A673 (cell line): ENCODE measurements around the gene AMDHD1.

ENCODE experiments used
- CTCF ChIP-seq: fragments of 300-800, 200-600 bp; sonication (generic); conservative IDR thresholded peaks from 2 replicates; pipeline ENCODE4 v1.5.1; 2017; ENCODE audit warnings: low read depth, mild to moderate bottlenecking, antibody characterized with exemption, low read length, moderate library complexity, mixed read lengths
- EZH2 ChIP-seq: fragments of 200-600 bp; sonication (generic); IDR thresholded peaks from 2 replicates; pipeline ENCODE4 v1.6.1; 2017; ENCODE audit warnings: borderline replicate concordance, low read depth, mild to moderate bottlenecking, mixed read lengths, antibody characterized with exemption, low read length; ENCODE audit not compliant: poor library complexity, severe bottlenecking

GRCh38 chr12:95980437-95980836 is 37.3 kb downstream of the AMDHD1 start:
- TF ChIP-seq CTCF (no peak), EZH2 (no peak)
